Adrenal gland (tissue), 5 donors: ENCODE measurements around the gene C16orf89.

ENCODE experiments used
- CTCF ChIP-seq, 6 experiments: fragments of 450-650 bp in 4 of 6; fragments of 200-600 bp in 2 of 6; sonication (generic) in 1 of 6; IDR thresholded peaks; 1 replicate in 5 of 6; 2 replicates in 1 of 6; pipeline versions ENCODE4 v1.5.1 to v1.8.0; 2016 to 2021; ENCODE audit warnings: antibody characterized with exemption in 6 of 6, mild to moderate bottlenecking in 2 of 6, moderate library complexity in 1 of 6
- POLR2A ChIP-seq, 2 donors: fragments of 450-650 bp; IDR thresholded peaks; one replicate each; pipeline ENCODE4 v1.6.1; 2017; ENCODE audit warnings: antibody characterized with exemption in 2 of 2, mild to moderate bottlenecking in 2 of 2, moderate library complexity in 1 of 2
- donor health status: DM: no; HTN: no; CAD: no.

DNA sequence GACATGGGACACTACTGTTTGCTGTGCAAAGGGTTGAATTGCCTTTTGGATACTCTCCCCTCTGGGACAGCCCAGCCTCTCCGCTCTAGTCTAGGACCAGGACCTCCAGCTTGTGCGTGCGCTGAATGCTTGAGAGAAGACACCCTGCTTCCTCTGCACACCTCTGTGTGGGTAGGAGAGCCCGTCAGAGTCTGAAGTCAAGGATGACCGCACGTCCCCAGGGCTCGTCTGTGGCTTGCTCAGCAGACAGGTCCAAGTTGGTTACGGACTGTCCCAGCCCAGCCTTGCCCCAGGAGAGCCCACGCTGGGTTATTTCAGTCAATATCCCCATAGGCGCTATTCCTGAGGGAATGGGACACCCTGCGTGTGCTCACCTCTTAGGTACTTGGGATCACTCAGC is 3.7 kb downstream of the C16orf89 start:
- TF ChIP-seq POLR2A (IDR thresholded peaks at IDR 0.05) (no peak), CTCF (IDR thresholded peaks at IDR 0.05) (no peak)
